Neural progenitor cell (in vitro differentiated cells): Measurements from ENCODE around the gene MACROD2.

Source experiments
- EZH2 ChIP-seq: fragments of 200-600 bp; sonication (generic); IDR thresholded peaks from 2 replicates; pipeline ENCODE4 v1.6.1; 2017; ENCODE audit warnings: antibody characterized with exemption, mild to moderate bottlenecking, moderate library complexity
- EZH2phosphoT487 ChIP-seq: fragments of 200-600 bp; sonication (generic); IDR thresholded peaks from 2 replicates; pipeline ENCODE4 v1.6.1; 2017; ENCODE audit warnings: antibody characterized with exemption
- TF ChIP-seq, protein P1 (sequence below): fragments of 200-600 bp; sonication (generic); IDR thresholded peaks from 2 replicates; pipeline ENCODE4 v1.5.1; 2017; ENCODE audit warnings: antibody characterized with exemption, mild to moderate bottlenecking

DNA sequence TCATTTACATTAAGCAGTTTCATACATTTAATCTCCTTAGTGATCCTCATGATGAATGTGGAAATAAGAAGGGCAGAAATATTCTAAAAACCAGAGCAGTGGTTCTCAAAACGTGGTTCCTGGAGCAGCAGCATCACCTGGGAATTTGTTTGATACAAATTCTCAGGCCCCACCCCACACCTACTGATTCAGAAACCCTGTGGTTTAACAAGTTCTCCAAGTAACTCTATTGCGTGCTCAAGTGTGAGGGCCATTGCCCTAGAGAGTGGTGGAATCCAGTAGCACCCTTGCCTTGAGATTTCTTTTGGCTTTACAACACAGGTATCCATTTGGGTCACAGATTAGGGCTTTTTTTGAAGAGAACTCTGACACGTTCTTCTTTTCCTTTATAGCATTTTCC is 696.7 kb downstream of the MACROD2 start:
- TF ChIP-seq, protein P1, sequence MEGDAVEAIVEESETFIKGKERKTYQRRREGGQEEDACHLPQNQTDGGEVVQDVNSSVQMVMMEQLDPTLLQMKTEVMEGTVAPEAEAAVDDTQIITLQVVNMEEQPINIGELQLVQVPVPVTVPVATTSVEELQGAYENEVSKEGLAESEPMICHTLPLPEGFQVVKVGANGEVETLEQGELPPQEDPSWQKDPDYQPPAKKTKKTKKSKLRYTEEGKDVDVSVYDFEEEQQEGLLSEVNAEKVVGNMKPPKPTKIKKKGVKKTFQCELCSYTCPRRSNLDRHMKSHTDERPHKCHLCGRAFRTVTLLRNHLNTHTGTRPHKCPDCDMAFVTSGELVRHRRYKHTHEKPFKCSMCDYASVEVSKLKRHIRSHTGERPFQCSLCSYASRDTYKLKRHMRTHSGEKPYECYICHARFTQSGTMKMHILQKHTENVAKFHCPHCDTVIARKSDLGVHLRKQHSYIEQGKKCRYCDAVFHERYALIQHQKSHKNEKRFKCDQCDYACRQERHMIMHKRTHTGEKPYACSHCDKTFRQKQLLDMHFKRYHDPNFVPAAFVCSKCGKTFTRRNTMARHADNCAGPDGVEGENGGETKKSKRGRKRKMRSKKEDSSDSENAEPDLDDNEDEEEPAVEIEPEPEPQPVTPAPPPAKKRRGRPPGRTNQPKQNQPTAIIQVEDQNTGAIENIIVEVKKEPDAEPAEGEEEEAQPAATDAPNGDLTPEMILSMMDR: no peak
- TF ChIP-seq EZH2phosphoT487 (no peak), EZH2 (no peak)
